GM12875 (cell line): Measurements from ENCODE around the gene ANKFY1.

Source experiments
- H3K4me3 ChIP-seq: one replicate; pipeline ENCODE4 v1.5.1; 2011; ENCODE audit warnings: low read depth, low read length, control low read depth
- CTCF ChIP-seq: IDR thresholded peaks from 2 replicates; pipeline ENCODE4 v1.5.1; 2011; ENCODE audit warnings: low read depth, mild to moderate bottlenecking, control low read depth, inconsistent platforms, low read length, moderate library complexity, borderline replicate concordance; ENCODE audit not compliant: insufficient read depth

ANKFY1 gene

GRCh38 chr17:4180791-4181190 is 83.0 kb downstream of the ANKFY1 start:
- no peak for TF ChIP-seq CTCF
- no peak overlapping the region for H3K4me3 ChIP-seq

DNA sequence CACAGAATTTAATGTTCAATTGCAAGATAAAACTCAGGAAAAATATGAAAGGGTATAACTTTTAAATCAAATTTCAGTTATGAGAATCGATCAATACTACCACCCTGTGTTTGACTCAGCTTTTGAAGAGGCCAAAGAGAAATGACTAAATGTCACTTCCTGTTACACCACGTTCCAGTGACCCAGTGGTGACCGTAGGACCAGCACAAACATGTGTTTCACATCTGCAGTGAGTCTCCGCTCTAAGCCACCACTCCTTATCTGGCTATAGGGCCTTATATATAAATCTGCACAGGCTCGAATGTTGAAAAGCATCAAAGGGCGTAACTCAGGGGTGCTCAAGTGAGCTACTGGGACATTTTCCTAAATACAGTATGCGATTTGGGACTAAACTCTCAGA is 84.7 kb downstream of the ANKFY1 start:
- TF ChIP-seq CTCF, result no peak
- H3K4me3 ChIP-seq, result no peak overlapping the region

GRCh38 chr17:4178651-4179050 is 85.1 kb downstream of the ANKFY1 start:
- H3K4me3 ChIP-seq, result no peak overlapping the region
- no peak for TF ChIP-seq CTCF

GRCh38 chr17:4177806-4178205 is 86.0 kb downstream of the ANKFY1 start:
- no peak overlapping the region for H3K4me3 ChIP-seq
- TF ChIP-seq CTCF, result no peak

DNA sequence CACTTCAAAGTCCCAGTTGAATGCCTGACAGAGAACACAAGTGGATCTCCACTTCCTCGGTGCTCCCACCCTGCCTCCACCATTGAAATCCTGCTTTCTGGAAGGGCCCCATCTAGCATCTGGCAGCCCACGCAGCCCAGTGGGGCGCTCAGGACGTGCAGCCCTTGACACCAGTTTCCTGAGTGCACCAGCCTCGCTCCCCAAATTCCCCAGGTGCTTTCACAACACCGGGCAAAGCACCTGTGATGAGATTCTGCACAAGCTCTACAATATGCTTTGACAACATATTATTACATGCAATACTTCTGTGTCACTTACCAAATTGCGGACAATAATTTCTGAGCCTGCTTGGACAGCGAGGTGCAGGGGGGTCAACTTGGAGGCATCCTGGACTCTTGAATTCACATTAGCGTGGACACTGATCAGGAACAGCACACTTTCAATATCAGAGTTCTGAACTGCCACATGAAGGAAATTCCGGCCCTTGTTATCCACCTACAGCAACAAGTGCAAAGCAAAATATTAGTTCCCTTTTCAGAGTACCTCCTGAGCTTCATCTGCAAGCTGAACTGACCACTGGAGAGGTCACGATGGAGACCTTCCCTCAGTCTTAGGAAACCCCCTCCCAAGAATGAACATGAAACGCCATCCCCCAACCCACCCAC is 86.8 kb downstream of the ANKFY1 start:
- TF ChIP-seq CTCF, result no peak
- no peak overlapping the region for H3K4me3 ChIP-seq

DNA sequence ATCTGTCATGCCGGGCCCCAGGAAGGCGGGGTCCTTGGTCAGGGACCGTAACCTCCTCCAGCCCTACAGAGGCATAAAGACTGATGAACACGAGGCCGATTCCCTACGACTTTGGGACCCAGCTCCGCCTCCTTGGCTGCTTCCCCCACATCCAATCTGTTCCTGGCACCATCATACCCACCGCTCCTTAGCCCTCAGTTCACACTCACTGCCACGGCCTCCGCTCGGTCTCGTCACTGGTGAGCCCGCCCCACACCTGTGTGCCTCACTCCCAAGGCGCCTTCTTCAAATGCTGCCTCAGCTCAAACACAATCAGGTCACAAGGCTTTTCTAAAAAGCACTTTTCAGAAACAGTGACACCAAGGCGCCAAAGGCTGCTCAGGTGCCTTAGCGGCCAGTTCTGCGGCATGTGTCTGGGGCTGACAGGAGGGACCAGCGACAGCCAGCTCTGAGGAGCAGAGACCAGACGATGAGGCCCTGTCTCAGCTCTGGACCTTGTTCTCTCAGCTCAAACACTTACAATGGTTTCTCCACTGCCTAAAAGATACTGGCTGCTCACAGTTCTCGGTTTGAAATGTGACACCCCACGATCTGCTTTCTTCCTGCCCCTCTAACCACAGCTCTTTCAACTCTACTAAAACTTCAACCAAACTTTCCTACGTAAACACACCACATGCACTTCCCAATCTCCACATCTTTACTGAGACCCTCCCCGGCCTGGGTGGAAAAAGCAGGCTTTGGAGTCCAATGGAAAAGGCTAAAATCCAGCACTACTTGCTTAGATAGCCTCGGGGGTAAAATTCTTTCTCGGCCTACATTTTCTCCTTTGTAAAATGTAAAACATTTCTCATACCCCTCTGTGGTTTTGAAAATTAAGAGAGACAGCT is 87.6 kb downstream of the ANKFY1 start:
- no peak for TF ChIP-seq CTCF
- no peak overlapping the region for H3K4me3 ChIP-seq

GRCh38 chr17:4174556-4174955 is 89.2 kb downstream of the ANKFY1 start:
- H3K4me3 ChIP-seq, result no peak overlapping the region
- TF ChIP-seq CTCF, result no peak
